Right lung (tissue), 5 donors: ENCODE data around the gene TBL2. TPM values are rescaled to one million over a fixed set of nuclear protein-coding genes. Genes with fewer than 3 reads are reported as not detected.
"Not testable (repeated sequence)": the region's sequence is repeated elsewhere in the genome, so short reads cannot be mapped to it uniquely, and the experiment has no call there.

Experiments
- DNase-seq, 2 donors: peaks; one replicate each; pipeline ENCODE4 v3.0.0-alpha.2; 2013
- polyA plus RNA-seq, 5 donors: library from polyadenylated mRNA; unstranded; fragments of 120-200 nt; gene quantifications; one replicate each; pipeline versions ENCODE4 v1.2.1 to v1.2.3, GENCODE V29; 2013; ENCODE audit warnings: inconsistent platforms in 1 of 5, low replicate concordance in 1 of 5; ENCODE audit not compliant: insufficient read length in 5 of 5, insufficient read depth in 1 of 5

TBL2 gene
- polyA plus RNA-seq, 5 donors = 36.9 to 41.9 (median 39.6) TPM

DNA sequence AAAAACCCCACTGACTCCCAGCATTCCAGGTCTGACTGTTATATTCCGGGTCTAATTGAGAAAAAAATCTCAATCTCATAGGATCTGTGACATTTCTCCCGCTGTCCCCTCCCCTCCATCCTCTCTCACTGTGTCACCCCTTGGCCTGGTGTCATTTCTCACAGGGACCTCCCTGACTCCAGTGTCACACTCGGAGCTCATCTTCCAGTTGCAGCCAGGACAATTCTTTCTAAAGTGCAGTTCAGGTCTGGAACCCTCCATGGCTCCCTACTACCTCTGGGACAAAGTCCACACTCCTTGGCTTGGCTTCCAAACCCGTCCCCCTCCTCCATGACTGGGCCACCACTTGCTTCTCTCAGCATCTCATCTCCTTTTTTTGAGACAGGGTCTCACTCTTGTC, 31.7 kb upstream of the TBL2 start:
- DNase-seq = no peak

GRCh38 chr7:73607692-73607983, 29.3 kb upstream of the TBL2 start:
- DNase-seq = not testable (repeated sequence)

- DNase-seq = no peak
Observed at GRCh38 chr7:73606801-73607691, 28.7 kb upstream of the TBL2 start.

GRCh38 chr7:73605601-73606220, 27.3 kb upstream of the TBL2 start:
- DNase-seq = no peak

DNA sequence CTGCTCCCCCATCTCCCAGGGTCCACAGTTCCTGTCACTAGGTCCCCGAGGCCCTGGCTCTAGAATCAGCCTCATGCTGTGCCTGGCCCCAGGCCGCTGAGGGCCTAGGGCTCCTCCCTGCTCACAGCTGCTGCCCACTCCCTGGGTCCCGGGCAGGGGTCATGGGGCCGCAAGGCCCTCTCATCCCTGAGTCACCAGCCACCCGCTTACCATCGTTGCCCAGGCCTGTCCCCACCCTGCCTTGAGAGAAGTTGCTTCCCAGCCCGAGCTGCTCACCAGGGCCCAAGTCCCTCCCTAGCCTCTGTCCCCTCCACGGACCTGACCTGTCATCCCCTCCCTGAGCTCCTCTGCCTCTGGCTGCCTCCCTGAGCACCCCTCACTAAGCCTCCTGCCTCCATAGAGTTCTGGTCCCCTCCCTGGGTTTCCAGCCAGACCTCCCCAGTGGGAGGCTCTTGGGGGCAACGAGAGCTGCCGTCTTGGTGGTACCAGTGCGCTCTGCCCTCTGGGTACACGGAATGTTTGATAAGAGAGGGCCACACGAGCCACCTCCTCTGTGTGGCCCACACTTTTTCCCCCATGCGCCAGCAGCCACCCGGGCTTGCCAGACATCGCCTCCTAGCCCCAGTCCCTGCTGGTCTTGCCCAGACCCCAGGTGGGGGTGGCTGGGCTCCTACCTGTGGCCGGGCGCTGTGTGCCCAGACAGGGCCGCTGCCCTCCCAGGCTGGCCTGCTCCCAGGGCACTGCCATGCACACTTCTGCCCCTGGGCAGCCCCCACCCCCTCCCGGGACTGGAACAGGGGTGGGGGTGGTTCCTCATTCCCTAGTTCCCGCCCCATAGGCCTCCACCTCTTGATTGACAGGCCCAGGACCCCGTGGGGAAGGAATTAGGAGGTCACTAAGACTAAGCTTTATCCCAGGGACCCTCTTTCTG, 24.6 kb upstream of the TBL2 start:
- DNase-seq = no peak

DNA sequence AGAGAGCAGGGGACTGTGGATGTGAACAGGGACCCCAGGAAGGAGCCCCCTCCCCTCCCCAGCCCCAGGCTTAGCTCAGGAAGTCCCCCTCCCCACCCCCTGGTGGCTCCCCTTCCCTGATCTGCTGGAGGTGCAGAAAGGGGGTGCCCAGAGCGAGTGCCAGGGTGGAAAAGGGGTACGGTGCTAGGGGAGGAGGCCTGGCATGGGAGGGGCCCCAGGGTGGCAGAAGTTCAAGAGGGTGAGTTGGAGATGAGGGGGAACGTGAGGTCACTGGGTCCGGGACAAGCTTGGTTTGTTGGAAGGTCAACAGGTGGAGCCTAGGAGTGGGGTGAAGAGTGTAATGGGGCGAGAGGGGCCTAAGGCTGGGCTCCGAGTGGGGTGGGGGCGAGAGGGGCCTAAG, 21.5 kb upstream of the TBL2 start:
- DNase-seq = no peak

DNA sequence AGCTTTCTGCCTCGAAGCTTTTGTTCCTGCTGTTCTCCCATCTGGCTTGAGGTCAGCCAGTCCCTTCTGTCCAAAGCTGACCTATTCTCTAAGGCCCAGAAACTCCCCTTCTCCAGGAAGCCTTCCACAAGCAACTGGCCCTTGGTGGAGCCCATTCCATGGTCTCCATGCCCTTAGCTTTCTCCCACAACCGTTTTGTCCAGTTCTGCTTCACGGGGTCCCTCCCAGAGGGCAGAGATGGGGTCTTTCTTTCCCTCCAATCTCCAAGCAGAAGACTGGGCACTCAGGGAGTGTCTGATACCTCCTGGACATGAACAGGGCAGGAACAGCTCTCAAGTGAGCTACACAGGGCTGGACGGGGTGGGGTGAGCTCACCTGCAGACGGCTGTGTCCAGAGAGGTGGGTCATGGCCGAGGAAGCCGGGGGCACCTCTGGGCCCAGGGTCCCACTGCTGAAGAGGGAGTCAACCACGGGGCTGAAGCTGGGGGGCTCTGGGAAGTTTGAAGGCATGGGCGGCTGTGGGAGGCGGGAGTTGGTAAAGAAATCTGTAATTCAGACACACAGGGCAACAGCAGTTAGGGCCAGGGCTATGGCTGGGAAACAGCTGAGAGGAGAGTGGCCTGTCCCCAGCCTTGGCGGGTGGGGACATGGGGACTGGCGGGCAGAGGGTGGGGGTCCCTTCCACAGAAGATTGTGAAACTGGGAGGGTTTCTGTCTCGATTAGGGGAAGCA, 20.9 kb upstream of the TBL2 start:
- DNase-seq = no peak

- DNase-seq = no peak
Observed at GRCh38 chr7:73597978-73598782, 19.8 kb upstream of the TBL2 start.

- DNase-seq = no peak
Observed at GRCh38 chr7:73596191-73597065, 18.0 kb upstream of the TBL2 start.

GRCh38 chr7:73595358-73595757, 17.0 kb upstream of the TBL2 start:
- DNase-seq = no peak

GRCh38 chr7:73593207-73594045, 15.0 kb upstream of the TBL2 start:
- DNase-seq = no peak

- DNase-seq = no peak
Observed at GRCh38 chr7:73586911-73587310, 8.5 kb upstream of the TBL2 start.

GRCh38 chr7:73585196-73585595, 6.8 kb upstream of the TBL2 start:
- DNase-seq = no peak

DNA sequence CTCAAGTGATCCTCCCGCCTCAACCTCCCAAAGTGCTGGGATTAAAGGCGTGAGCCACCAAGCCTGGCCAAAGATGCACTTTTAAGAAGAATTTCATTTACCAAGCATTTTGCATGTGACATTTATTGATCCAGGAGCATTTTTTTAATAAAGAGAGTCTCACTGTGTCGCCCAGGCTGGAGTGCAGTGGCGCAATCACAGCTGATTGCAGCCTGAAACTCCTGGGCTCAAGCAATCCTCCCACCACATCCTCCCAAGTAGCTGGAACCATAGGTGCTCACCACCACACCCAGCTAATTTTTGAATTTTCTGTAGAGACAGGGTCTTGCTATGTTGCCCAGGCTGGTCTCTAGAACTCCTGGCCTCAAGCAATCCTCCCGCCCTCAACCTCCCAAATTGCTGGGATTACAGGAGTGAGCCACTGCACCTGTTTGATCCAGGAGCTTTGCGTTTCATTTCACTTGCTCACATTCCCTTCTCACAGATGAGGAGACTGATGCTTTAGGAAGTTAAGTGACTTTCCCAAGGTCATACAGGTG, 4.4 kb upstream of the TBL2 start:
- DNase-seq = no peak

- not testable (repeated sequence) for DNase-seq
Observed at GRCh38 chr7:73581006-73581405, 2.6 kb upstream of the TBL2 start.

GRCh38 chr7:73577627-73578341, 595 bp downstream of the TBL2 start:
- DNase-seq = no peak

GRCh38 chr7:73573791-73574190, 4.6 kb downstream of the TBL2 start:
- DNase-seq = no peak

DNA sequence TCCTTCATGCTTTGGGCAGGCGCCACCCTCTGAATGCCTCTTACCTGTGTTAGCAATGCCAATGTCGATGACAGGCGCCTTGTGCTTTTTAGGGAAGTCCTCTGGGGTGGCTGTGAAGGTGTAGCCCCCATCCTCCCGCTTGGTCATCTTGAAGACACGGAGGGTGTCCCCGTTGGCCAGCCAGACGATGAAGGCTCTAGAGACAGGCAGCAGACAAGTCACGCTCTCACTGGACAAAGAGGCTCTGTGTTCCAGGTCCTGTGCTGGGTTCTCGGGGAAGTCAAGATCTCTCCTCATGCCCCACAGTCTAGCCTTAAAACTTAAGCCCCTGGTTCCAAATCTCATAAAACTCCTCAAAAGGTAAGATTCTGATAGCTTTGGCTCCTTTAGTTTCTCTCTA, 5.1 kb downstream of the TBL2 start:
- no peak for DNase-seq
